ENCODE data around the gene ATP8A2.

Gene ATP8A2

DNA sequence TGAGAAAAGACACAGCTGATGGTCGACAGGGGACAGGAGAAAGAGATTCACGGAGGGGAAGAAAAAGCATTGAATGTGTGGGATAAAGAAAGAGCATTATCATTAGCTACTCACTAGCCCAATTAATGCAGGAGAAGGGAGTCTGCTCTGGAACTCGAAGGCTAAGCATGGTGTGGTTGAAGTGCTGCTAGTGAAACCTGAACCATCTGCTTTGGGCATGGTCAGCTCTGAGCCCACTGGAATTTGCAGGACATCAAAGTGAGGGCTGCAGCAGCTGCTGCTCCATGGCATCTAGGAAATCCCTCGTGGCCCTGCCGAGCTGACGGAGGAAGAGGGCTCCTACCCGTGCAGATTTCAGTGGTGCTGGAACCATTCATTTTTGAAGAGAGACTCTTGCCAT, 320.3 kb downstream of the ATP8A2 start:
- Histone ChIP-seq H3F3A (ENCODE audit: insufficient read depth, low read length) (no peaks in the 10 kb centered on the region), H3K36me3 (replicated peaks; ENCODE audit: insufficient read depth, low read length) (no peaks in the 10 kb centered on the region), H3K4me1 (ENCODE audit: low read length) (no peaks in the 10 kb centered on the region), H3K27me3 (replicated peaks; ENCODE audit: insufficient read depth, low read length) (no peaks in the 10 kb centered on the region), H4K20me1 (ENCODE audit: insufficient read depth, low read length) (no peaks in the 10 kb centered on the region), H3K9me3 (replicated peaks; ENCODE audit: insufficient read depth, low read length) (no peaks in the 10 kb centered on the region), H3K9ac (ENCODE audit: low read length) (no peak overlapping the region), H3K4me2 (ENCODE audit: low read depth, low read length) (no peak overlapping the region), H3K4me3 (ENCODE audit: low read length) (no peak overlapping the region), H3K79me2 (ENCODE audit: low read length) (no peaks in the 10 kb centered on the region), H3K9me2 (replicated peaks; ENCODE audit: insufficient read depth, low read length) (no peaks in the 10 kb centered on the region), H2AFZ (ENCODE audit: low read length) (no peak overlapping the region), H3K27ac (ENCODE audit: low read length) (no peak overlapping the region)
- TF ChIP-seq EZH2 (optimal IDR thresholded peaks at IDR 0.05; ENCODE audit: low read depth, low read length): no peak
- no peak for TF ChIP-seq EZH2phosphoT487 (IDR thresholded peaks at IDR 0.05; ENCODE audit: low read length)
- TF ChIP-seq, protein P1, sequence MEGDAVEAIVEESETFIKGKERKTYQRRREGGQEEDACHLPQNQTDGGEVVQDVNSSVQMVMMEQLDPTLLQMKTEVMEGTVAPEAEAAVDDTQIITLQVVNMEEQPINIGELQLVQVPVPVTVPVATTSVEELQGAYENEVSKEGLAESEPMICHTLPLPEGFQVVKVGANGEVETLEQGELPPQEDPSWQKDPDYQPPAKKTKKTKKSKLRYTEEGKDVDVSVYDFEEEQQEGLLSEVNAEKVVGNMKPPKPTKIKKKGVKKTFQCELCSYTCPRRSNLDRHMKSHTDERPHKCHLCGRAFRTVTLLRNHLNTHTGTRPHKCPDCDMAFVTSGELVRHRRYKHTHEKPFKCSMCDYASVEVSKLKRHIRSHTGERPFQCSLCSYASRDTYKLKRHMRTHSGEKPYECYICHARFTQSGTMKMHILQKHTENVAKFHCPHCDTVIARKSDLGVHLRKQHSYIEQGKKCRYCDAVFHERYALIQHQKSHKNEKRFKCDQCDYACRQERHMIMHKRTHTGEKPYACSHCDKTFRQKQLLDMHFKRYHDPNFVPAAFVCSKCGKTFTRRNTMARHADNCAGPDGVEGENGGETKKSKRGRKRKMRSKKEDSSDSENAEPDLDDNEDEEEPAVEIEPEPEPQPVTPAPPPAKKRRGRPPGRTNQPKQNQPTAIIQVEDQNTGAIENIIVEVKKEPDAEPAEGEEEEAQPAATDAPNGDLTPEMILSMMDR (IDR thresholded peaks at IDR 0.05; ENCODE audit: low read length): no peak
- no peak for DNase-seq

DNA sequence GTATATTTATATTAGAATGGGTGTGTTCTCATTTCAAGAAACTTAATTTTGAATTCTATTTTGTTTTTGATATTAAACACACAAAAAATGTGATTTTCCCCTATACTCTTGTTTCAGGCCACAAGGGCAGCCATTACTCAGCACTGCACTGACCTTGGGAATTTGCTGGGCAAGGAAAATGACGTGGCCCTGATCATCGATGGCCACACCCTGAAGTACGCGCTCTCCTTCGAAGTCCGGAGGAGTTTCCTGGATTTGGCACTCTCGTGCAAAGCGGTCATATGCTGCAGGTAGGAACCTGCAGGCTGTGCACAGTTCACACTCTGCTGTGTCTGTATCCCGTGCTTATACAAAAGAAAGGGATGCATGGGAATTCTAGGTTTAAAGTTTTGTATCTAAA, 327.3 kb downstream of the ATP8A2 start:
- no peaks in the 10 kb centered on the region for H3K9me2 ChIP-seq (replicated peaks; ENCODE audit: insufficient read depth, low read length)
- no peak overlapping the region for H3K27ac ChIP-seq (ENCODE audit: low read length)
- H3K79me2 ChIP-seq (ENCODE audit: low read length): no peaks in the 10 kb centered on the region
- DNase-seq: no peak
- TF ChIP-seq, protein P1 (IDR thresholded peaks at IDR 0.05; ENCODE audit: low read length): no peak
- no peak for TF ChIP-seq EZH2 (optimal IDR thresholded peaks at IDR 0.05; ENCODE audit: low read depth, low read length)
- TF ChIP-seq EZH2phosphoT487 (IDR thresholded peaks at IDR 0.05; ENCODE audit: low read length): no peak
- H3K4me1 ChIP-seq (ENCODE audit: low read length): no peaks in the 10 kb centered on the region
- H3K4me3 ChIP-seq (ENCODE audit: low read length): no peak overlapping the region
- no peak overlapping the region for H3K9ac ChIP-seq (ENCODE audit: low read length)
- no peaks in the 10 kb centered on the region for H3K27me3 ChIP-seq (replicated peaks; ENCODE audit: insufficient read depth, low read length)
- H4K20me1 ChIP-seq (ENCODE audit: insufficient read depth, low read length): no peaks in the 10 kb centered on the region
- H2AFZ ChIP-seq (ENCODE audit: low read length): no peak overlapping the region
- H3F3A ChIP-seq (ENCODE audit: insufficient read depth, low read length): no peaks in the 10 kb centered on the region
- H3K36me3 ChIP-seq (replicated peaks; ENCODE audit: insufficient read depth, low read length): no peaks in the 10 kb centered on the region
- H3K4me2 ChIP-seq (ENCODE audit: low read depth, low read length): no peak overlapping the region
- no peaks in the 10 kb centered on the region for H3K9me3 ChIP-seq (replicated peaks; ENCODE audit: insufficient read depth, low read length)

DNA sequence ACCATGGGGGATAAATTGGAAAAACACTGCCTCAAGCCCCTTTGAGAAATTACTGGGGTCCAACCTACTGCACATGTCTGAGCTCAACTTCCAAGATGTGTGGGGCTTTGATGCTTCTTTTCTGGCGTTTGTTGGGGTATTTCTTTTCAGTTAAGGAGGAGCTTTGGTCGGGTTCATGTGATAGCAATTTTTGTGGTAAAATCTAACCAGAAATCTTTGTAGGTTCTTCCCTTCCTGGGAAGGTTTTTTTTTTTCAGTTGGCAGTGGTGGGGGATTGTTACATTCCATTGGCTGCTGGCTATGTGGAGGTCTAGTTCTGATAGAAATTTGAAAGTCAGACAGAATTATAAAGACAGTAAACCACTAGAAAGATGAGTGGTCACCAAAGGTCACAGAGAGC, 327.8 kb downstream of the ATP8A2 start:
- H3K9me3 ChIP-seq (replicated peaks; ENCODE audit: insufficient read depth, low read length): no peaks in the 10 kb centered on the region
- H3K4me3 ChIP-seq (ENCODE audit: low read length): no peak overlapping the region
- no peaks in the 10 kb centered on the region for H3K4me1 ChIP-seq (ENCODE audit: low read length)
- TF ChIP-seq EZH2 (optimal IDR thresholded peaks at IDR 0.05; ENCODE audit: low read depth, low read length): no peak
- TF ChIP-seq EZH2phosphoT487 (IDR thresholded peaks at IDR 0.05; ENCODE audit: low read length): no peak
- TF ChIP-seq, protein P1 (IDR thresholded peaks at IDR 0.05; ENCODE audit: low read length): no peak
- no peak overlapping the region for H2AFZ ChIP-seq (ENCODE audit: low read length)
- no peaks in the 10 kb centered on the region for H3K27me3 ChIP-seq (replicated peaks; ENCODE audit: insufficient read depth, low read length)
- H3K79me2 ChIP-seq (ENCODE audit: low read length): no peaks in the 10 kb centered on the region
- no peak for DNase-seq
- H3K9me2 ChIP-seq (replicated peaks; ENCODE audit: insufficient read depth, low read length): no peaks in the 10 kb centered on the region
- no peak overlapping the region for H3K9ac ChIP-seq (ENCODE audit: low read length)
- H3K36me3 ChIP-seq (replicated peaks; ENCODE audit: insufficient read depth, low read length): no peaks in the 10 kb centered on the region
- H4K20me1 ChIP-seq (ENCODE audit: insufficient read depth, low read length): no peaks in the 10 kb centered on the region
- H3K27ac ChIP-seq (ENCODE audit: low read length): no peak overlapping the region
- no peaks in the 10 kb centered on the region for H3F3A ChIP-seq (ENCODE audit: insufficient read depth, low read length)
- H3K4me2 ChIP-seq (ENCODE audit: low read depth, low read length): no peak overlapping the region

All from MM.1S (cell line).